ENCODE data around the gene WDR45. TPM values are rescaled to one million over a fixed set of nuclear protein-coding genes. Genes with fewer than 3 reads are reported as not detected.
A peak's percentile ranks its signal among the peaks of the same experiment; 100 is the strongest.
"Not testable (repeated sequence)": the region's sequence is repeated elsewhere in the genome, so short reads cannot be mapped to it uniquely, and the experiment has no call there.

The WDR45 gene
- total RNA-seq = 10 to 100 TPM; 24.5 to 47.3 TPM
- 10 to 100 TPM; 42.2 to 49.0 TPM for polyA plus RNA-seq (ENCODE audit: insufficient read length in 2 of 2)
- long read RNA-seq, donor 1, transcript WDR45-207 (11 exons, 1,639 nt) = major isoform, 9 of 16 reads
- long read RNA-seq, donor 1, partial matches to known transcripts = 6 of 16 reads
- long read RNA-seq, donor 1, other reads (novel, unspliced or antisense) = 0 of 16 reads
- long read RNA-seq, donor 2, partial matches to known transcripts = 0 of 1 reads
- long read RNA-seq, donor 2, other reads (novel, unspliced or antisense) = 0 of 1 reads
- long read RNA-seq, donor 3, partial matches to known transcripts = 0 of 3 reads
- long read RNA-seq, donor 3, other reads (novel, unspliced or antisense) = 0 of 3 reads
- long read RNA-seq, donor 4, transcript WDR45-207 (11 exons, 1,639 nt) = major isoform, 12 of 26 reads
- long read RNA-seq, donor 4, partial matches to known transcripts = 6 of 26 reads
- long read RNA-seq, donor 4, other reads (novel, unspliced or antisense) = 0 of 26 reads

DNA sequence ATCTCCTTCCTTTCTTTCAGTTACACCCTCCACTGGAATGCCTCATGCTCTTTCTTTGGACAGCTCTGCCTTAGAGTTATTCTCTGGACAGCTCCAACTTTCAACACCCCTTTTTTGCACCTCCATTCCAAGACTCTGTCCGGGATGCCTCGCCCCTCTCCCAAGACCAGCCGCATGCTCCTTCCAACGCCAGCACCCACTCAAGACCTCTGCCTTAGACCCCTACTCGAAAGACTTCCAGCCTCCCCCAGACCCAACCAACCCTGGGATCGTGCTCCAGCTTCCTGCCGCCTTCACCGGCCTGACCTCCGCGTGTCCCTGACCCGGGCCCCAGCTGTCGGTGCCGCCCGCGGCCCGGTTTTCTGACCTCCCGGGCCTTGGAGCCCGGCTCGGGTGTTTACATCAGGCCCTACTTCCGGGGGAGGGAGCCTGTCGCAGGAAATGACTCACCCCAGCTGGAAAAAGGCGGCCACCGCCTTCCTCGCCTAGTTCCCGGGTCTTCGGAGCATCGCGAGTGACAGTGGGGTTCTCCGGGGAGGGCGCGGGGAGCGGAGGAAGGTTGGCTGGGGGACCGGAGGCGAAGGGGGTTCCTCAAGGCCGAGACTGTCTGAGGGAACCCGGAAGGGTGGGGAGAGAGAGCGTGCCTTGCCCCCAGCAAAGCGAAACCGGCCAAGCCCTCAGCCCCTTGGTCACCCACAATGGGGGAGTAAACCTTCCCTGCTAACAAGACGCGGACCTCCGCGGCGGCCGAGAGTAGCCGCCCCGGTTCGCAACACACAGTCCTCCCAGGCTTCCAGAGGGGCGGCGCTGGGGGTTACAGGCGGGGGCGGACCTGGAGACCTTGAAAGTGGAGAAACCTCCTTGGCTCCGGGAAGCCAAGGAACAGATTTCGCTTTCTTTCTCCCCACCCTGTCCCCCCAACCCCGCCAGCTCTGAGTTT is at the start of gene WDR45:
WDR45 (minus strand) TSS at position 399 of the 940 bp plus-strand sequence. CDS start 1,792 bp downstream, outside the sequence.
- DNase-seq (ENCODE audit: low read depth in 4 of 6, low spot score in 6 of 6) = peak in 4 of 6 donors; percentile 35 to 86 (median 68)
- 24% methylated on average over 48 of the region's 55 CpGs for WGBS (ENCODE audit: insufficient coverage)

DNA sequence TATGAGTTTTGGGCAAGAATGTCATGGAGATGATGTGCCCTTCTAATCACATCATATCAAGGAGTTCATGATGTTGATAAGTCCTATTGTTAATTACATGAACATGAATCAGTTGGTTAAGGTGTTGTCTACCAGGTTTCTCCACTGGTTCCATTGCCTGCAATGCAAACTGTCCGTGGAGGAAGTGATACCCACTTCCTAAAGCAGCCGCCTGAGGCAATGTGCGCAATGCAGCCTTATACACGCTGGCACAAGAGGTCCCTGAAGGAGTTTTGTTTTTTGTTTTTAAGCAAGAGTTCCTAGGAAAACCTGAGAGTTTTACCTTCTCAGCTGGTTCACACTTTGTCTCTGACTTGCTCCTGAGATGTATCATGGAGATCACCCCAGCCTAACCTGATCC is 49.7 kb upstream of the WDR45 start:
- Histone ChIP-seq H3K4me3 (ENCODE audit: low read depth, low read length) (no peak overlapping the region), H3K4me1 (ENCODE audit: control insufficient read depth, insufficient read depth, low read length) (no peaks in the 10 kb centered on the region), H3K27ac (ENCODE audit: low read depth, low read length) (no peak overlapping the region), H3K27me3 (ENCODE audit: control insufficient read depth, insufficient read depth, low read length) (no peaks in the 10 kb centered on the region), H3K9me3 (ENCODE audit: control insufficient read depth, insufficient read depth, low read length) (no peaks in the 10 kb centered on the region), H3K36me3 (ENCODE audit: control insufficient read depth, insufficient read depth, low read length) (no peaks in the 10 kb centered on the region)
- 70% methylated on average over 3 of the region's 4 CpGs for WGBS (ENCODE audit: insufficient coverage)
- DNase-seq (ENCODE audit: low read depth in 4 of 6, low spot score in 6 of 6) = no peak

More for the DNA sequence above, at the start of gene WDR45:
- H3K36me3 ChIP-seq (ENCODE audit: control insufficient read depth, insufficient read depth, low read length) = peaks cover 18% of the 10 kb centered on the region
- no peaks in the 10 kb centered on the region for H3K27me3 ChIP-seq (ENCODE audit: control insufficient read depth, insufficient read depth, low read length)
- peak within 1 kb of the TSS; percentile 65 for H3K4me3 ChIP-seq (ENCODE audit: low read depth, low read length)
- peak within 1 kb of the TSS; percentile 93 for H3K27ac ChIP-seq (ENCODE audit: low read depth, low read length)
- H3K4me1 ChIP-seq (ENCODE audit: control insufficient read depth, insufficient read depth, low read length) = peaks cover 12% of the 10 kb centered on the region
- H3K9me3 ChIP-seq (ENCODE audit: control insufficient read depth, insufficient read depth, low read length) = no peaks in the 10 kb centered on the region

GRCh38 chrX:49127742-49128258 is 48.1 kb upstream of the WDR45 start:
- H3K36me3 ChIP-seq (ENCODE audit: control insufficient read depth, insufficient read depth, low read length); H3K4me1 ChIP-seq (ENCODE audit: control insufficient read depth, insufficient read depth, low read length); H3K4me3 ChIP-seq (ENCODE audit: low read depth, low read length); H3K27ac ChIP-seq (ENCODE audit: low read depth, low read length); H3K27me3 ChIP-seq (ENCODE audit: control insufficient read depth, insufficient read depth, low read length); DNase-seq (ENCODE audit: low read depth in 4 of 6, low spot score in 6 of 6); H3K9me3 ChIP-seq (ENCODE audit: control insufficient read depth, insufficient read depth, low read length): not testable (repeated sequence)
- 78% methylated on average over 5 of the region's 13 CpGs for WGBS (ENCODE audit: insufficient coverage)

GRCh38 chrX:49122499-49122898 is 42.8 kb upstream of the WDR45 start:
- DNase-seq (ENCODE audit: low read depth in 4 of 6, low spot score in 6 of 6) = no peak
- Histone ChIP-seq H3K9me3 (ENCODE audit: control insufficient read depth, insufficient read depth, low read length) (no peaks in the 10 kb centered on the region), H3K4me3 (ENCODE audit: low read depth, low read length) (peak overlapping the region; percentile 83), H3K27me3 (ENCODE audit: control insufficient read depth, insufficient read depth, low read length) (no peaks in the 10 kb centered on the region), H3K27ac (ENCODE audit: low read depth, low read length) (no peak overlapping the region), H3K4me1 (ENCODE audit: control insufficient read depth, insufficient read depth, low read length) (peaks cover 12% of the 10 kb centered on the region), H3K36me3 (ENCODE audit: control insufficient read depth, insufficient read depth, low read length) (peaks cover 35% of the 10 kb centered on the region)
- 80% methylated on average over 2 of the region's 5 CpGs for WGBS (ENCODE audit: insufficient coverage)

GRCh38 chrX:49120091-49120490 is 40.4 kb upstream of the WDR45 start:
- Histone ChIP-seq H3K36me3 (ENCODE audit: control insufficient read depth, insufficient read depth, low read length) (peaks cover 58% of the 10 kb centered on the region), H3K9me3 (ENCODE audit: control insufficient read depth, insufficient read depth, low read length) (peaks cover 1% of the 10 kb centered on the region), H3K4me3 (ENCODE audit: low read depth, low read length) (no peak overlapping the region), H3K27ac (ENCODE audit: low read depth, low read length) (no peak overlapping the region), H3K4me1 (ENCODE audit: control insufficient read depth, insufficient read depth, low read length) (peaks cover 12% of the 10 kb centered on the region), H3K27me3 (ENCODE audit: control insufficient read depth, insufficient read depth, low read length) (no peaks in the 10 kb centered on the region)
- no peak for DNase-seq (ENCODE audit: low read depth in 4 of 6, low spot score in 6 of 6)
- WGBS (ENCODE audit: insufficient coverage) = 61% methylated on average over 1 of the region's 1 CpG

- H3K4me1 ChIP-seq (ENCODE audit: control insufficient read depth, insufficient read depth, low read length) = peaks cover 15% of the 10 kb centered on the region
- H3K9me3 ChIP-seq (ENCODE audit: control insufficient read depth, insufficient read depth, low read length) = peaks cover 1% of the 10 kb centered on the region
- no peaks in the 10 kb centered on the region for H3K27me3 ChIP-seq (ENCODE audit: control insufficient read depth, insufficient read depth, low read length)
- 100% methylated on average over 1 of the region's 6 CpGs for WGBS (ENCODE audit: insufficient coverage)
- H3K36me3 ChIP-seq (ENCODE audit: control insufficient read depth, insufficient read depth, low read length) = peaks cover 72% of the 10 kb centered on the region
- H3K27ac ChIP-seq (ENCODE audit: low read depth, low read length) = no peak overlapping the region
- DNase-seq (ENCODE audit: low read depth in 4 of 6, low spot score in 6 of 6) = no peak
- no peak overlapping the region for H3K4me3 ChIP-seq (ENCODE audit: low read depth, low read length)
Measured at GRCh38 chrX:49117581-49117980, 37.9 kb upstream of the WDR45 start.

- H3K9me3 ChIP-seq (ENCODE audit: control insufficient read depth, insufficient read depth, low read length) = peaks cover 1% of the 10 kb centered on the region
- peaks cover 64% of the 10 kb centered on the region for H3K36me3 ChIP-seq (ENCODE audit: control insufficient read depth, insufficient read depth, low read length)
- no peak for DNase-seq (ENCODE audit: low read depth in 4 of 6, low spot score in 6 of 6)
- no peak overlapping the region for H3K4me3 ChIP-seq (ENCODE audit: low read depth, low read length)
- no peak overlapping the region for H3K27ac ChIP-seq (ENCODE audit: low read depth, low read length)
- no peaks in the 10 kb centered on the region for H3K27me3 ChIP-seq (ENCODE audit: control insufficient read depth, insufficient read depth, low read length)
- 71% methylated on average over 3 of the region's 5 CpGs for WGBS (ENCODE audit: insufficient coverage)
- H3K4me1 ChIP-seq (ENCODE audit: control insufficient read depth, insufficient read depth, low read length) = peaks cover 9% of the 10 kb centered on the region
Measured at GRCh38 chrX:49116716-49117115, 37.0 kb upstream of the WDR45 start.

GRCh38 chrX:49116076-49116475 is 36.4 kb upstream of the WDR45 start:
- peaks cover 1% of the 10 kb centered on the region for H3K9me3 ChIP-seq (ENCODE audit: control insufficient read depth, insufficient read depth, low read length)
- H3K27ac ChIP-seq (ENCODE audit: low read depth, low read length) = no peak overlapping the region
- WGBS (ENCODE audit: insufficient coverage) = 80% methylated on average over 7 of the region's 8 CpGs
- peaks cover 9% of the 10 kb centered on the region for H3K4me1 ChIP-seq (ENCODE audit: control insufficient read depth, insufficient read depth, low read length)
- no peak overlapping the region for H3K4me3 ChIP-seq (ENCODE audit: low read depth, low read length)
- peaks cover 61% of the 10 kb centered on the region for H3K36me3 ChIP-seq (ENCODE audit: control insufficient read depth, insufficient read depth, low read length)
- no peaks in the 10 kb centered on the region for H3K27me3 ChIP-seq (ENCODE audit: control insufficient read depth, insufficient read depth, low read length)
- no peak for DNase-seq (ENCODE audit: low read depth in 4 of 6, low spot score in 6 of 6)

DNA sequence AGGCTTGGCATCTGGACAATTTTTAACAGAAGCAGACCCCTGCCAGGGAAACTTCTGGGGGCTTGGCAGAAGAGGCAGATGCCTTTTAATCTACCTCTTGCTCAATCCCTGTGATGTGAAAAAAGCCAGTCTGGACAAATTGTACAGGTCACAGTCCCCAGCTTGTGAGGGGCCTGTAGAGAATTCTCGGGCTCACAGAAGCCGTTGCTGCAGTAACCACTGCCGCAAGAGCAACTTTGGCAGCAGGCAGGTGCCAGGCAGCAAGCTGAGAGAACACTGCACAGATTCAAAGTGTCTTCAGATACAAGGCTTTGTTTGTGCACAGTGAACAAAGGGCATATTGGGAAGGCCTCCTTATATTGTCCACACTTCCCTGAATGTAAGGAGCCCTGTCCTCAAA is 32.1 kb upstream of the WDR45 start:
- H3K27me3 ChIP-seq (ENCODE audit: control insufficient read depth, insufficient read depth, low read length) = no peaks in the 10 kb centered on the region
- H3K4me1 ChIP-seq (ENCODE audit: control insufficient read depth, insufficient read depth, low read length) = peaks cover 9% of the 10 kb centered on the region
- H3K27ac ChIP-seq (ENCODE audit: low read depth, low read length) = peak overlapping the region; percentile 81
- peaks cover 30% of the 10 kb centered on the region for H3K36me3 ChIP-seq (ENCODE audit: control insufficient read depth, insufficient read depth, low read length)
- 58% methylated on average over 3 of the region's 3 CpGs for WGBS (ENCODE audit: insufficient coverage)
- peak in 5 of 6 donors; percentile 40 to 85 (median 63) for DNase-seq (ENCODE audit: low read depth in 4 of 6, low spot score in 6 of 6)
- H3K9me3 ChIP-seq (ENCODE audit: control insufficient read depth, insufficient read depth, low read length) = no peaks in the 10 kb centered on the region
- H3K4me3 ChIP-seq (ENCODE audit: low read depth, low read length) = no peak overlapping the region

Data from spinal cord (tissue), 10 donors.